Mesenchymal stem cell (in vitro differentiated cells and primary cell): ENCODE data around the gene EMP2.

Experiments used
- DNase-seq: peaks from one replicate; pipeline ENCODE4 v3.0.0-alpha.2; 2013
- H2AFZ ChIP-seq: one replicate; pipeline ENCODE4 v1.6.1; 2013; ENCODE audit warnings: low read depth, mild to moderate bottlenecking, control low read depth, inconsistent platforms, low read length, moderate library complexity
- H2AK5ac ChIP-seq: 2 replicates; pipeline ENCODE4 v1.6.1; 2013; ENCODE audit warnings: low read length, moderate library complexity, mild to moderate bottlenecking, inconsistent platforms; ENCODE audit not compliant: severe bottlenecking
- H2BK120ac ChIP-seq: one replicate; pipeline ENCODE4 v1.6.1; 2013; ENCODE audit warnings: low read depth, mild to moderate bottlenecking, inconsistent platforms, low read length, moderate library complexity
- H2BK12ac ChIP-seq, 2 experiments: one replicate each; pipeline ENCODE4 v1.6.1; 2013; ENCODE audit warnings: inconsistent platforms in 2 of 2, low read length in 2 of 2, mild to moderate bottlenecking in 2 of 2, moderate library complexity in 2 of 2, control low read depth in 1 of 2
- H2BK15ac ChIP-seq: one replicate; pipeline ENCODE4 v1.6.1; 2013; ENCODE audit warnings: mild to moderate bottlenecking, low read depth, inconsistent platforms; ENCODE audit not compliant: poor library complexity, severe bottlenecking
- H2BK5ac ChIP-seq: 2 replicates; pipeline ENCODE4 v1.6.1; 2013; ENCODE audit warnings: low read depth, mild to moderate bottlenecking, low read length, control low read depth, inconsistent platforms; ENCODE audit not compliant: poor library complexity, severe bottlenecking
- H3K14ac ChIP-seq, 2 experiments: one replicate each; pipeline ENCODE4 v1.6.1; 2013; ENCODE audit warnings: inconsistent platforms in 2 of 2, low read length in 2 of 2, control low read depth in 1 of 2, mild to moderate bottlenecking in 1 of 2, moderate library complexity in 1 of 2
- H3K18ac ChIP-seq, 2 experiments: one replicate each; pipeline ENCODE4 v1.6.1; 2013; ENCODE audit warnings: inconsistent platforms in 2 of 2, low read length in 2 of 2, control low read depth in 1 of 2, low read depth in 1 of 2, mild to moderate bottlenecking in 1 of 2
- H3K23ac ChIP-seq, 2 experiments: one replicate each; pipeline ENCODE4 v1.6.1; 2013; ENCODE audit warnings: inconsistent platforms in 2 of 2, low read length in 2 of 2, mild to moderate bottlenecking in 2 of 2, moderate library complexity in 2 of 2, control low read depth in 1 of 2
- H3K27ac ChIP-seq: 2 replicates; pipeline ENCODE4 v1.5.1; 2013; ENCODE audit warnings: mild to moderate bottlenecking, moderate library complexity, low read length, control low read depth, inconsistent platforms; ENCODE audit not compliant: poor library complexity, severe bottlenecking
- H3K27me3 ChIP-seq, 2 experiments: 2 replicates each; pipeline versions ENCODE4 v1.6.1 to v1.7.0; 2013; ENCODE audit warnings: low read length in 2 of 2, mild to moderate bottlenecking in 2 of 2, moderate library complexity in 2 of 2, control low read depth in 1 of 2, inconsistent platforms in 1 of 2; ENCODE audit not compliant: control insufficient read depth in 1 of 2, insufficient read depth in 1 of 2
- H3K36me3 ChIP-seq, 2 experiments: 2 replicates each; pipeline versions ENCODE4 v1.6.1 to v1.7.0; 2013; ENCODE audit warnings: low read length in 2 of 2, control low read depth in 1 of 2, inconsistent platforms in 1 of 2, low read depth in 1 of 2, mild to moderate bottlenecking in 1 of 2; ENCODE audit not compliant: insufficient read depth in 2 of 2, control insufficient read depth in 1 of 2
- H3K4ac ChIP-seq, 2 experiments: one replicate each; pipeline ENCODE4 v1.6.1; 2013; ENCODE audit warnings: inconsistent platforms in 2 of 2, low read length in 2 of 2, mild to moderate bottlenecking in 2 of 2, moderate library complexity in 2 of 2, control low read depth in 1 of 2, low read depth in 1 of 2
- H3K4me1 ChIP-seq: 2 replicates; pipeline ENCODE4 v1.6.1; 2013; ENCODE audit warnings: low read depth, low read length, control low read depth; ENCODE audit not compliant: control insufficient read depth, insufficient read depth
- H3K4me2 ChIP-seq: 2 replicates; pipeline ENCODE4 v1.6.1; 2013; ENCODE audit warnings: low read length, mild to moderate bottlenecking, inconsistent platforms; ENCODE audit not compliant: poor library complexity, severe bottlenecking
- H3K4me3 ChIP-seq, 2 experiments: 2 replicates each; pipeline versions ENCODE4 v1.5.1 to v1.7.0; 2013; ENCODE audit warnings: low read length in 2 of 2, mild to moderate bottlenecking in 2 of 2, control low read depth in 1 of 2, low read depth in 1 of 2; ENCODE audit not compliant: insufficient read depth in 1 of 2
- H3K79me1 ChIP-seq: replicated peaks from 2 replicates; pipeline ENCODE4 v1.6.1; 2013; ENCODE audit warnings: mild to moderate bottlenecking, control low read depth, low read length, inconsistent platforms; ENCODE audit not compliant: poor library complexity, severe bottlenecking
- H3K9ac ChIP-seq: 2 replicates; pipeline ENCODE4 v1.7.0; 2013; ENCODE audit warnings: mild to moderate bottlenecking, low read length, moderate library complexity
- H3K9me3 ChIP-seq: 2 replicates; pipeline ENCODE4 v1.7.0; 2013; ENCODE audit warnings: mild to moderate bottlenecking, low read length; ENCODE audit not compliant: control insufficient read depth
- H4K8ac ChIP-seq: one replicate; pipeline ENCODE4 v1.6.1; 2013; ENCODE audit warnings: inconsistent platforms, mild to moderate bottlenecking, low read length, moderate library complexity
- H4K91ac ChIP-seq: one replicate; pipeline ENCODE4 v1.6.1; 2013; ENCODE audit warnings: mild to moderate bottlenecking, low read length, inconsistent platforms
- WGBS: methylation state at CpG from one replicate; pipeline ENCODE4 v1.1.7; 2013; ENCODE audit warnings: mixed read lengths; 5-methylcytosine and 5-hydroxymethylcytosine counted together

Gene EMP2

GRCh38 chr16:10528635-10529034 lies 51.8 kb downstream of the EMP2 start:
- Histone ChIP-seq H2AK5ac (no peak overlapping the region), H3K4ac (no peak overlapping the region), H3K4me2 (no peak overlapping the region), H2BK120ac (no peak overlapping the region), H3K36me3 (peaks cover 0 to 16% of the 10 kb centered on the region in 2 experiments), H3K27me3 (no peaks in the 10 kb centered on the region), H3K9me3 (no peaks in the 10 kb centered on the region), H4K8ac (no peak overlapping the region), H2BK5ac (no peak overlapping the region), H3K9ac (no peak overlapping the region), H2BK15ac (no peak overlapping the region), H3K27ac (no peak overlapping the region), H4K91ac (no peak overlapping the region), H2BK12ac (no peak overlapping the region), H3K18ac (no peak overlapping the region), H3K23ac (no peak overlapping the region), H3K14ac (no peak overlapping the region), H3K4me3 (no peak overlapping the region), H3K79me1 (no peaks in the 10 kb centered on the region), H3K4me1 (no peaks in the 10 kb centered on the region), H2AFZ (no peak overlapping the region)
- WGBS: 99% methylated on average over 6 of the region's 8 CpGs
- DNase-seq: no peak

- Histone ChIP-seq H2AFZ (no peak overlapping the region), H3K9me3 (no peaks in the 10 kb centered on the region), H4K91ac (no peak overlapping the region), H2BK120ac (no peak overlapping the region), H3K27me3 (no peaks in the 10 kb centered on the region), H3K79me1 (no peaks in the 10 kb centered on the region), H3K18ac (no peak overlapping the region), H4K8ac (no peak overlapping the region), H3K4me1 (no peaks in the 10 kb centered on the region), H3K4me2 (no peak overlapping the region), H3K9ac (no peak overlapping the region), H2BK5ac (no peak overlapping the region), H3K36me3 (peaks cover 0 to 10% of the 10 kb centered on the region in 2 experiments), H3K27ac (no peak overlapping the region), H2AK5ac (no peak overlapping the region), H3K4me3 (no peak overlapping the region), H2BK15ac (no peak overlapping the region), H3K14ac (no peak overlapping the region), H3K4ac (no peak overlapping the region), H3K23ac (no peak overlapping the region), H2BK12ac (no peak overlapping the region)
- no peak for DNase-seq
- WGBS: 96% methylated on average over 7 of the region's 7 CpGs
Measured at GRCh38 chr16:10526962-10527361, 53.4 kb downstream of the EMP2 start.

DNA sequence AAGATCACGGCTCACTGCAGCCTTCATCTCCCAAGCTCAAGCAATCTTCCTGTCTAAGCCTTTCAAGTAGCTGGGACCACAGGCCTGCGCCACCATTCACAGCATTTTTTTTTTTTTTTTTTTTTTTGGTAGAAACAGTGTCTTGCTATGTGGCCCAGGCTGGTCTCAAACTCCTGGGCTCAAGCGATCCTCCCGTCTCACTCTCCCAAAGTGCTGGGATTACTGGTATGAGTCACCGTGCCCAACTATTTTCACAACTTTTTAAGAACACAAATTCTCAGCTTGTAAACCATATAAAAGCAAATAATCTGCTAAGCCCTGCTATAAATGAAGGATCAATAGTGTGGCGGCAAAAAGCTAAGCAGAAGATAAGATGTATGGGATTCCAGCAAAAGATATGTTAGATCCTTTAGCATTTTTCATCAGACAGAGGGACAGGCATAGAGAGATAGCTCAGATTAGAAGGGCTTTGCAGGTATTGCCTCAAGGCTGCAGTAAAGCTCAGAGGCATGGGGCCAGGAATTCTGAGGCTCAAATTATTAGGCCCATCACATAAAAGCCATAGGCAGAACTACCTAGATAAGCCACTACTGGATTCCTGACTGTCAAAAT lies 55.1 kb downstream of the EMP2 start:
- no peak overlapping the region for H4K8ac ChIP-seq
- H3K27ac ChIP-seq: no peak overlapping the region

GRCh38 chr16:10522966-10523365 lies 57.4 kb downstream of the EMP2 start:
- no peak overlapping the region for H2BK15ac ChIP-seq
- H3K23ac ChIP-seq: no peak overlapping the region
- no peaks in the 10 kb centered on the region for H3K9me3 ChIP-seq
- H3K4me1 ChIP-seq: no peaks in the 10 kb centered on the region
- 85% methylated on average over 2 of the region's 2 CpGs for WGBS
- H3K9ac ChIP-seq: no peak overlapping the region
- no peak overlapping the region for H2BK120ac ChIP-seq
- no peak overlapping the region for H2BK5ac ChIP-seq
- H4K8ac ChIP-seq: no peak overlapping the region
- no peak overlapping the region for H3K4me2 ChIP-seq
- no peak for DNase-seq
- H3K27ac ChIP-seq: no peak overlapping the region
- H2AFZ ChIP-seq: no peak overlapping the region
- H4K91ac ChIP-seq: no peak overlapping the region
- no peak overlapping the region for H2AK5ac ChIP-seq
- no peaks in the 10 kb centered on the region for H3K27me3 ChIP-seq
- no peak overlapping the region for H3K4me3 ChIP-seq
- no peak overlapping the region for H2BK12ac ChIP-seq
- H3K79me1 ChIP-seq: no peaks in the 10 kb centered on the region
- no peak overlapping the region for H3K18ac ChIP-seq
- peaks cover 0 to 4% of the 10 kb centered on the region in 2 experiments for H3K36me3 ChIP-seq
- no peak overlapping the region for H3K14ac ChIP-seq
- H3K4ac ChIP-seq: no peak overlapping the region

More for the DNA sequence above, 55.1 kb downstream of the EMP2 start:
- no peak for DNase-seq
- Histone ChIP-seq H2BK5ac (no peak overlapping the region), H3K18ac (no peak overlapping the region), H3K9ac (no peak overlapping the region), H3K4ac (no peak overlapping the region), H3K4me3 (no peak overlapping the region), H3K4me1 (no peaks in the 10 kb centered on the region), H3K4me2 (no peak overlapping the region), H2AFZ (no peak overlapping the region), H3K36me3 (peaks cover 0 to 4% of the 10 kb centered on the region in 2 experiments), H2BK12ac (no peak overlapping the region), H2AK5ac (no peak overlapping the region), H3K14ac (no peak overlapping the region), H3K79me1 (no peaks in the 10 kb centered on the region), H2BK120ac (no peak overlapping the region), H3K9me3 (no peaks in the 10 kb centered on the region), H3K27me3 (no peaks in the 10 kb centered on the region), H4K91ac (no peak overlapping the region), H2BK15ac (no peak overlapping the region), H3K23ac (no peak overlapping the region)
- 87% methylated on average over 4 of the region's 6 CpGs for WGBS
